Ovary (tissue), 3 donors: Measurements from ENCODE around the gene ATG14.

Source experiments
- EP300 ChIP-seq: sonication (generic); formaldehyde crosslinking; IDR thresholded peaks from one replicate; pipeline ENCODE4 v1.6.1; 2017; ENCODE audit warnings: antibody characterized with exemption
- POLR2A ChIP-seq: fragments of 450-650 bp; IDR thresholded peaks from one replicate; pipeline ENCODE4 v1.6.1; 2017; ENCODE audit warnings: antibody characterized with exemption, mild to moderate bottlenecking, moderate library complexity
- TF ChIP-seq, protein P1 (sequence below), 3 donors: fragments of 450-650 bp in 2 of 3; fragments of 200-600 bp in 1 of 3; IDR thresholded peaks; one replicate each; pipeline versions ENCODE4 v1.5.1 to v1.8.0; 2016 to 2022; ENCODE audit warnings: antibody characterized with exemption in 3 of 3, mild to moderate bottlenecking in 1 of 3
- donor health status: DM: no; HTN: no; CAD: no.

DNA sequence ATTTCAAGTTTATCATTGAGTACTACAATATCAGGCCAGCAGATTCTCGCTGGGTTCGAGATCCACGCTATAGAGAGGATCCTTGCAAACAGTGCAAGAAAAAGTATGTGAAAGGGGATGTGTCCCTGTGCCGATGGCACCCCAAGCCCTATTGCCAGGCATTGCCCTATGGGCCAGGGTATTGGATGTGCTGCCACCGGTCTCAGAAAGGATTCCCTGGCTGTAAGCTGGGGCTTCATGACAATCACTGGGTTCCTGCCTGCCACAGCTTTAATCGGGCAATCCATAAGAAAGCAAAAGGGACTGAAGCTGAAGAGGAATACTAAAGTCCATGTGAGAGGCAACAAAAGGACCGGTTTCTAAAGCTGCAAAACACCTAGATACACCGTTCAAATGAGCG, 59.4 kb downstream of the ATG14 start:
- TF ChIP-seq, protein P1, sequence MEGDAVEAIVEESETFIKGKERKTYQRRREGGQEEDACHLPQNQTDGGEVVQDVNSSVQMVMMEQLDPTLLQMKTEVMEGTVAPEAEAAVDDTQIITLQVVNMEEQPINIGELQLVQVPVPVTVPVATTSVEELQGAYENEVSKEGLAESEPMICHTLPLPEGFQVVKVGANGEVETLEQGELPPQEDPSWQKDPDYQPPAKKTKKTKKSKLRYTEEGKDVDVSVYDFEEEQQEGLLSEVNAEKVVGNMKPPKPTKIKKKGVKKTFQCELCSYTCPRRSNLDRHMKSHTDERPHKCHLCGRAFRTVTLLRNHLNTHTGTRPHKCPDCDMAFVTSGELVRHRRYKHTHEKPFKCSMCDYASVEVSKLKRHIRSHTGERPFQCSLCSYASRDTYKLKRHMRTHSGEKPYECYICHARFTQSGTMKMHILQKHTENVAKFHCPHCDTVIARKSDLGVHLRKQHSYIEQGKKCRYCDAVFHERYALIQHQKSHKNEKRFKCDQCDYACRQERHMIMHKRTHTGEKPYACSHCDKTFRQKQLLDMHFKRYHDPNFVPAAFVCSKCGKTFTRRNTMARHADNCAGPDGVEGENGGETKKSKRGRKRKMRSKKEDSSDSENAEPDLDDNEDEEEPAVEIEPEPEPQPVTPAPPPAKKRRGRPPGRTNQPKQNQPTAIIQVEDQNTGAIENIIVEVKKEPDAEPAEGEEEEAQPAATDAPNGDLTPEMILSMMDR (IDR thresholded peaks at IDR 0.05) = no peak
- TF ChIP-seq EP300 (no peak), POLR2A (no peak)
